Glutamatergic neuron (in vitro differentiated cells): ENCODE results near the gene SLC7A1. TPM values are rescaled to one million over a fixed set of nuclear protein-coding genes. Genes with fewer than 3 reads are reported as not detected.

Source experiments
- DNase-seq: peaks from one replicate; pipeline ENCODE4 v3.0.0; 2022
- H3K27ac Mint-ChIP-seq: one replicate; pipeline ENCODE4 v1.8.0; 2020; ENCODE audit warnings: mild to moderate bottlenecking, mixed read lengths, inconsistent platforms; ENCODE audit not compliant: unreplicated experiment
- H3K27me3 Mint-ChIP-seq: one replicate; pipeline ENCODE4 v1.8.0; 2020; ENCODE audit warnings: mild to moderate bottlenecking, moderate library complexity, mixed read lengths, inconsistent platforms; ENCODE audit not compliant: unreplicated experiment
- H3K36me3 Mint-ChIP-seq: one replicate; pipeline ENCODE4 v1.8.0; 2020; ENCODE audit warnings: mild to moderate bottlenecking, mixed read lengths, inconsistent platforms; ENCODE audit not compliant: unreplicated experiment
- H3K4me1 Mint-ChIP-seq: one replicate; pipeline ENCODE4 v1.8.0; 2020; ENCODE audit warnings: mild to moderate bottlenecking, low read depth, mixed read lengths, inconsistent platforms; ENCODE audit not compliant: unreplicated experiment
- H3K4me3 Mint-ChIP-seq: one replicate; pipeline ENCODE4 v1.8.0; 2020; ENCODE audit warnings: mild to moderate bottlenecking, mixed read lengths, inconsistent platforms; ENCODE audit not compliant: unreplicated experiment
- H3K9me3 Mint-ChIP-seq: one replicate; pipeline ENCODE4 v1.8.0; 2020; ENCODE audit warnings: mild to moderate bottlenecking, moderate library complexity, mixed read lengths, inconsistent platforms; ENCODE audit not compliant: unreplicated experiment
- CTCF ChIP-seq: fragments of 200-600 bp; sonication (generic); IDR thresholded peaks from one replicate; pipeline ENCODE4 v1.5.0; 2021; ENCODE audit not compliant: partially characterized antibody, unreplicated experiment
- total RNA-seq: library from RNA; stranded (reverse); fragmentation: NEBNext Ultra II Directional; extraction: Animal tissue kit (Norgen Biotek cat#: 25700); gene quantifications from one replicate; pipeline ENCODE4 v1.2.1, GENCODE V29; 2021; ENCODE audit not compliant: unreplicated experiment

SLC7A1 gene
- total RNA-seq, 1 donor from 2014 or later = 89.8 TPM

GRCh38 chr13:29535663-29536655 is 59.5 kb downstream of the SLC7A1 start:
- no peak for DNase-seq

GRCh38 chr13:29534083-29534482 is 61.4 kb downstream of the SLC7A1 start:
- Mint-ChIP-seq H3K4me3 (no peak overlapping the region), H3K4me1 (peaks cover 31% of the 10 kb centered on the region), H3K27me3 (peaks cover 2% of the 10 kb centered on the region), H3K27ac (no peak overlapping the region), H3K36me3 (peaks cover 4% of the 10 kb centered on the region), H3K9me3 (peaks cover 2% of the 10 kb centered on the region)
- DNase-seq = no peak
- TF ChIP-seq CTCF = no peak

More at GRCh38 chr13:29535663-29536655, 59.5 kb downstream of the SLC7A1 start:
- Mint-ChIP-seq H3K27ac (no peak overlapping the region), H3K36me3 (peaks cover 3% of the 10 kb centered on the region), H3K4me3 (no peak overlapping the region), H3K9me3 (peaks cover 5% of the 10 kb centered on the region), H3K4me1 (peaks cover 39% of the 10 kb centered on the region), H3K27me3 (peaks cover 4% of the 10 kb centered on the region)
- no peak for TF ChIP-seq CTCF

- peaks cover 18% of the 10 kb centered on the region for H3K4me1 Mint-ChIP-seq
- H3K9me3 Mint-ChIP-seq = no peaks in the 10 kb centered on the region
- no peak for DNase-seq
- no peak overlapping the region for H3K4me3 Mint-ChIP-seq
- H3K27me3 Mint-ChIP-seq = peaks cover 2% of the 10 kb centered on the region
- H3K27ac Mint-ChIP-seq = no peak overlapping the region
- no peak for TF ChIP-seq CTCF
- H3K36me3 Mint-ChIP-seq = peaks cover 4% of the 10 kb centered on the region
These were observed 62.7 kb downstream of the SLC7A1 start for GRCh38 chr13:29532821-29533220.

DNA sequence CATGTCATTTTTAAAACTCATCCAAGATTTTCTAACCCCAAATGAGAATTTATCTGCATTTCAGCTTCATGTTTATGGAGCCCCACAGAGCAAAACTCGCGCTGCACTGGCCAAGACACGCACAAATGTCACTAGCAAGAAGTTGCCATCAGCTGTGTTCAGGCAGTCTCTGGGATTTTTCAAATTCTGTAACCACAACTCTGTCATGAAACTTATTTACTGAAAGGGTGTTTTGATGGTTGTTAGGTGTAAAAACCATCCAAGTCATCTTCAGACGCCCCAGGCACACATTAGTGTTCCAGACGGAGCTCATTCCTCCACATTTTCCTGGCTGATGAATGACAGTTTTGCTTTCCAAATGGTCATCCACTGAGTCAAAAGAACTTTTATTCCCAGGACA is 63.4 kb downstream of the SLC7A1 start:
- DNase-seq = no peak
- peaks cover 2% of the 10 kb centered on the region for H3K27me3 Mint-ChIP-seq
- TF ChIP-seq CTCF = no peak
- H3K4me3 Mint-ChIP-seq = no peak overlapping the region
- peaks cover 20% of the 10 kb centered on the region for H3K4me1 Mint-ChIP-seq
- H3K27ac Mint-ChIP-seq = no peak overlapping the region
- H3K36me3 Mint-ChIP-seq = peaks cover 4% of the 10 kb centered on the region
- no peaks in the 10 kb centered on the region for H3K9me3 Mint-ChIP-seq

- H3K36me3 Mint-ChIP-seq = peaks cover 4% of the 10 kb centered on the region
These were observed 64.6 kb downstream of the SLC7A1 start for GRCh38 chr13:29530901-29531300.

More at GRCh38 chr13:29530901-29531300, 64.6 kb downstream of the SLC7A1 start:
- H3K4me1 Mint-ChIP-seq = peaks cover 17% of the 10 kb centered on the region
- TF ChIP-seq CTCF = no peak
- DNase-seq = no peak
- no peaks in the 10 kb centered on the region for H3K9me3 Mint-ChIP-seq
- H3K27ac Mint-ChIP-seq = no peak overlapping the region
- peaks cover 2% of the 10 kb centered on the region for H3K27me3 Mint-ChIP-seq
- H3K4me3 Mint-ChIP-seq = no peak overlapping the region
